Hematopoietic multipotent progenitor cell treated with erythropoietin and hydrocortisone succinate and interleukin-3 and kit ligand, for 15 days (in vitro differentiated cells): ENCODE measurements around the gene CEACAM19.
"Not testable (repeated sequence)": the region's sequence is repeated elsewhere in the genome, so short reads cannot be mapped to it uniquely, and the experiment has no call there.

Source experiments
- DNase-seq: peaks from one replicate; pipeline ENCODE4 v3.0.0-alpha.2; 2015; ENCODE audit warnings: low spot score

The CEACAM19 gene

DNA sequence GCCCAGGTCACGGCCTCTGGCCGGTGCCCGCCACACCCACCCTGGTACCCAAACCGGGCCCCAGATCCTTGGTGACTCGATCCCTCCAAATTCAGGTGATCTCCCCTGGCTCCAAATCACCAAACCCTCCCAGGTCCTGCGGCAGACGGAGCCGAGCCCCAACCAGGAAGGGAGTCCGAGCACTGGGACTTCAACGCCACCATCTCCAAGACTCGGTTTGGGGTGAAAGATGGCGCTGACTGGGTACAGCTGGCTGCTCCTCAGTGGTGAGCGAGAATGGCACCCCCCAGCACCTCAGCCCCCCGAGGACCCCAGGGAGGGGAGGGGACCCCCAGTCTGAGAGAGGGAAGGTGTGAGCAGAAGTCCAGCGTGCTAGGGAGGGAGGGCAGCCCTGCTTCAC lies 29.9 kb downstream of the CEACAM19 start:
- no peak for DNase-seq

DNA sequence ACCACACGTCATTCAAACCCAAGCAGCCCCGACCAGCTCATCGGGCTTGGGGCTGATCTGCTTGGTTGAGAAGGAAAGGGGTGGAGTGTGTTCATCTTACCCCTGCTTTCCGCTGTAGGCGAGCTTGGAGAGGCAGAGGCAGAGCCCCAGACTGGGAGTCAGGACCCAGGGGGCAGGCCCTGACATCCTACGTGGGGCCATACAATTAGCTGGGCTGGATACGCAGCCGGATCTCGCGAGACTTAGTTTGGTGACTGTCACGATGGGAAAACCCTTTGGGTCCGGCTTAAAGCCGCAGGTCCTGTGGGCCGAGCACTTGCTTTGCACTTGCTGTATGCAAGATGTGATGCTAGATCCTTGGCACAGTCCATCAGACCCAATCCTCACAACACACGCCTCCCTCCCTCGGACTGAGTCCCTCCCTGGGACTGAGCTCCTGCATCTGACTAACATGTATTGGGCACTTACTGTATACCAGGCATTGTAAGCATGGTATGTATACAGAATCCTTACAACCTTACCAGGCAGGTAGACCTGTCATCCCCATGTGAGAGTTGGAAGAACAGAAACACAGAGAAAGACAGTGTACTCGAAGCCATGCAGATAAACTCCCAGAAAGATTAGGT lies 31.4 kb downstream of the CEACAM19 start:
- DNase-seq: no peak

DNA sequence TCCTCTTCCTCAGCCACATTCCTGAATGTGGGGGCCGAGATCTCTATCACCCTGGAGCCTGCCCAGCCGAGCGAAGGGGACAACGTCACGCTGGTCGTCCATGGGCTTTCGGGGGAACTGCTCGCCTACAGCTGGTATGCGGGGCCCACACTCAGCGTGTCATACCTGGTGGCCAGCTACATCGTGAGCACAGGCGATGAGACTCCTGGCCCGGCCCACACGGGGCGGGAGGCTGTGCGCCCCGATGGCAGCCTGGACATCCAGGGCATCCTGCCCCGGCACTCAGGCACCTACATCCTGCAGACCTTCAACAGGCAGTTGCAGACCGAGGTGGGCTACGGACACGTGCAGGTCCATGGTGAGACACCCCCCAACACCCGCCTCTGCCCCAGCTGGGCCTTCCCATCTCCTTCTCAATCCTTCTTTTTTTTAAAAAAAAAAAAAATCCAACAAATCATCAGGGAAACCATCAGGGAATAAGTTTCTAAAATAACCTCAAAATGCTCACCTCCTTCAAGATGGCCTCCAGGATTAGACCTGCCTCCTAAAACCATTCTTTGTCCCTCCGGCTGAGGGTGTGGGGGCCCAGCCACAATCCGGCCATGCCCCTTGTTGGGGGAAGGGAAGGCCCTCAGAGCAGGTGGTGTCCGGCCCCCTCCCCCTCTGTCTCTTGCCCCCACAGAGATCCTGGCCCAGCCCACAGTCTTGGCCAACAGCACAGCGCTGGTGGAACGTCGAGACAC lies 32.2 kb downstream of the CEACAM19 start:
- DNase-seq: no peak

DNA sequence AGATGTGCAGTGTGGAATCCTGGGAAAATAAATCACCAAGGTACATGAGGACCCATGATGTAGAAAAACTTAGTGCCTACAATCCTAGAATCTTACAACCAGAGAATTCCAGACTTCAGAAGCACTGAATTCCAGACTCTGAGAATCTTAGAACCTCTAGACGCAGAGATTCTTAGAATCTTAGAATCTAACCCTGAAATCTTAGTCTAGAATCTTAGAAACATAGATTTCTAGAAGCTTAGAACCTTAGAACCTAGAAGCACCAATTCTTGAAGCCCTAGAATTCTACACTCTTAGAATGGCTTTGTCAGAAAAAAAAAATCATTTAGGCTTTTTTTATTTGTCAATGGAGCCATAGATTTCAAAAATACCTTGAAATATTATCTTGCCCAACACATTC lies 33.7 kb downstream of the CEACAM19 start:
- DNase-seq: no peak

DNA sequence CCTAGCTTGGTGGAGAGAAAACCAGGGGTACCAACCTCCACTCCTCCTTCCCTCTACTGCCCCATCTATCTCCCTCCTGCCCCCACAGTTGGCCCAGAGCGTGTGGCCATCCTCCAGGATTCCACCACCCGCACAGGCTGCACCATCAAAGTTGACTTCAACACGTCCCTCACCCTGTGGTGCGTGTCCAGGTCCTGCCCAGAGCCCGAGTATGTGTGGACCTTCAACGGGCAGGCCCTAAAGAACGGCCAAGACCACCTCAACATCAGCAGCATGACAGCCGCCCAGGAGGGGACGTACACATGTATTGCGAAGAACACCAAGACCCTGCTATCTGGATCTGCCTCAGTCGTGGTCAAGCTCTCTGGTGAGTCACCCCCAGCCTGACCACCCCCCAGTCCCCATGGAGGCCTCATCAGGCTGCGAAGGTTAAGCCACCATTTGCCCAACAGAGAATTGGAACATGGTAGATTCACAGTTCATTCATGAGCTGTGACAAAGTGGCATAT lies 34.3 kb downstream of the CEACAM19 start:
- no peak for DNase-seq

DNA sequence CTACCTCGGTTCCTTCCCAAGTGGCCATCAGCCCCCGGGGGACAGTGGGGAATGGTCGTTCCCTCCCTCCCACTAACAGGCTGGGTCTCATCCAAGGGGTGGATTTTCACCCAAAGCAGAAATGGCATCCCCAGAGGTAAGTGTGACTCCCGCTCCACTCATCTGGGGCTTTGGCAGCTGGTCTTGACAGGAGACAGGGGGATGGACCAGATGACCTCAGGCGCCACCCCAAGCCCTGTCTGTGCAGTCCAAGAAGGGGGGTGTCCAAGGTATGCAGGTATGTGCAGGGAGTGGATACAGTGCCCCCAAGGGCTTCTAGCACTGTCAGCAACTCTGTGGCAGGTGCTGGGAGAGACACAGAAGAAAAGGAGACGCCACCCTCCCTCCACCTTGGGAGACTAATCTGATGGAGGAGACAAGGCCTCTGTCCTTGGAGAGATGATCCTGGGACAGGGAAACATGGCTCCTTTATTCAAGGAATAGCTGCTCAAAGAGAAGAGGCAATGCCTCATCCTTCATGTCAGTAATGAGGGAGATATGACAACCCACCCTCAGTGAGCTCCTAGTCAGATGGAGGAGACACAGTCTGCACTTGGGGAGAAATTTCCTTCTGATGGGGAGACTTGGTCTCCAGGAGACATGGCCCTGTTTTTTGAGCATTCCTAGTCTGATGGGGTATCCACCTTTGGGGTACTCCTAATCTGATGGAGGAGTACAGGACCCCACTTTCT lies 35.4 kb downstream of the CEACAM19 start:
- DNase-seq: no peak

DNA sequence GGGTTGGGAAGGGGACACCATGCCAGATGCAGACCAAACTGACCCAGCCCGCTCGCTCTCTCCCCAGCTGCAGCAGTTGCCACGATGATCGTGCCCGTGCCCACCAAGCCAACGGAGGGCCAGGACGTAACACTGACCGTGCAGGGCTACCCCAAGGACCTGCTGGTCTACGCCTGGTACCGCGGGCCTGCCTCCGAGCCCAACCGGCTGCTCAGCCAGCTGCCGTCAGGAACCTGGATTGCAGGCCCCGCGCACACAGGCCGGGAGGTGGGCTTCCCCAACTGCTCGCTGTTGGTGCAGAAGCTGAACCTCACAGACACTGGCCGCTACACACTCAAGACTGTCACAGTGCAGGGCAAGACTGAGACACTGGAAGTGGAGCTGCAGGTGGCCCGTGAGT lies 36.5 kb downstream of the CEACAM19 start:
- no peak for DNase-seq

DNA sequence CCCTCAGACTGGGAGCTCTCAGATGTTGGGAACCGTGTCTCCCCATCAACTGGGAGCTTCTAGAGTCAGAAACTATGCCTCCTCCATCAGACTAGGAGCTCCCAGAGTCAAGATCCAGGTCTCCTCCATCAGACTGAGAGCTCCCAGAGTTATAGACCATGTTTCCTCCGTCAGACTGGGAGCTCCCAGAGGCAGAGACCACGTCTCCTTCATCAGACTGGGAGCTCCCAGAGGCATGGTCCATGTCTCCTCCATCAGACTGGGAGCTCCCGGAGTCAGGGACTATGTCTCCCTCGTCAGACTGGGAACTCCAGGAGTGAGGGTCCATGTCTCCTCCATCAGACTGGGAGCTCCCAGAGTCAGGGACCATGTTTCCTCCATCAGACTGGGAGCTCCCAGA lies 37.7 kb downstream of the CEACAM19 start:
- DNase-seq: no peak

DNA sequence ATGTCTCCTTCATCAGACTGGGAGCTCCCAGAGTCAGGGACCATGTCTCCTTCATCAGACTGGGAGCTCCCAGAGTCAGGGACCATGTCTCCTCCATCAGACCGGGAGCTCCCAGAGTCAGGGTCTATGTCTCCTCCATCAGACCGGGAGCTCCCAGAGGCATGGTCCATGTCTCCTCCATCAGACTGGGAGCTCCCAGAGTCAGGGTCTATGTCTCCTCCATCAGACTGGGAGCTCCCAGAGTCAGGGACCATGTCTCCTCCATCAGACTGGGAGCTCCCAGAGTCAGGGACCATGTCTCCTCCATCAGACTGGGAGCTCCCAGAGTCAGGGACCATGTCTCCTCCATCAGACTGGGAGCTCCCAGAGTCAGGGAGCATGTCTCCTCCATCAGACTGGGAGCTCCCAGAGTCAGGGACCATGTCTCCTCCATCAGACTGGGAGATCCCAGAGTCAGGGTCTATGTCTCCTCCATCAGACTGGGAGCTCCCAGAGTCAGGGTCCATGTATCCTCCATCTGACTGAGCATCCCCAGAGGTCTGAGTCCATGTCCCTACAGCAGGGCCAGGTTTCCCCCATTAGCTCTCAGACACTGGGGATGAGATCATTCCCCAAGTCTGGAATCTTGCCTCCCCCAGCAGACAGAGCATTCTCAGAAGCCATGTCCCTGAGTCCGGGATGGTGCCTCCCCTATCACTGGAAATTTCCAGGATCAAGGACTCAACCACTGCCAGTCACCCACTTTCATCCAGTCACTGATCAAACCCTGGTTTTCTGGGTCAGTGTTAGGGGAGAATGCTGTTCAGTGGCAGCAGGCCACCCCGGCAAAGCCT lies 38.4 kb downstream of the CEACAM19 start:
- not testable (repeated sequence) for DNase-seq

DNA sequence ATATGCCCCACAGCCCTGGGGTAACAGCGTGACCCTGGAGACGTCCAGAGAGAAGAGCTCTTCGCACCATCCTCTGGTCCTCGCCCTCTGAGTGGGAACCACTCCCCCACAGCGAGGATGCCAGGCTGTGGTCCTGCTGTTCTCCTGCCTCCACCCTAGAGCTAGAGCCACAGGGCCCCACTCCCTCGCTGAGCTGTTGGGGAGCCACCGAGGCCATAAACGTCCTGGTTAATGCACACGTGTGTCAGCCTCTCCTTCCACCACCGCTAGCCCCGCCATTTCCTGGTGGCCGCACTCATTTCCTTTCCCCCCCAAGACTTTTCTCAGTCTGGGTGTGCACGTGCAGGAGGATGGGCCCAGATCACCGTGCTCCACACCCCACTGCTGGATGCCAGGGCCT lies 39.2 kb downstream of the CEACAM19 start:
- no peak for DNase-seq

DNA sequence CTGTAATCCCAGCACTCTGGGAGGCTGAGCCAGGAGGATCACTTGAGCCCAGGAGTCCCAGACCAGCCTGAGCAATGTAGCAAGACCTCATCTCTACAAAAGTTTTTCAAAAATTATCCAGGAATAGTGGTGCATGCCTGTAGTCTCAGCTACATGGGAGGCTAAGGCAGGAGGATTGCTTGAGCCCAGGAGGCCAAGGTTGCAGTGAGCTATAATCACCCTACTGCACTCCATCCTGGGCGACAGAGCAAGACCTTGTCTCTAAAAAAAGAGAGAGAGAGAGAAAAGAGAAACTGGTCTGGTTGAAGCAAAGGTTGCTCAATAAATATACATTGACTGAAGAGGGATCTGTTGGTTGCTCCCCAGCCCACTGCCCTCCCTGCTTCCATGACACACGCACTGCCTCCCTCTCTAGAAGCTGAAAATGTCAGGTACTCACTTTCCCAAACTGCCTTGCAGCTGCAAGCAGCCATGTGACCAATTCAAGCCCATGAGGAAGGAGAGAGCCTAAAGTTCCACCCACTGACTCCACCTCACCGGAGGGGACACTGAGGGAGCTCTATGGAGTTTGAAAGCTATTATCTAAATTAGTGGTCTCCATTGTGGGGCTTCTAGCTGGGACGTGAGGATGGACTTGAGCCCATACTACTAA lies 41.7 kb downstream of the CEACAM19 start:
- no peak for DNase-seq

DNA sequence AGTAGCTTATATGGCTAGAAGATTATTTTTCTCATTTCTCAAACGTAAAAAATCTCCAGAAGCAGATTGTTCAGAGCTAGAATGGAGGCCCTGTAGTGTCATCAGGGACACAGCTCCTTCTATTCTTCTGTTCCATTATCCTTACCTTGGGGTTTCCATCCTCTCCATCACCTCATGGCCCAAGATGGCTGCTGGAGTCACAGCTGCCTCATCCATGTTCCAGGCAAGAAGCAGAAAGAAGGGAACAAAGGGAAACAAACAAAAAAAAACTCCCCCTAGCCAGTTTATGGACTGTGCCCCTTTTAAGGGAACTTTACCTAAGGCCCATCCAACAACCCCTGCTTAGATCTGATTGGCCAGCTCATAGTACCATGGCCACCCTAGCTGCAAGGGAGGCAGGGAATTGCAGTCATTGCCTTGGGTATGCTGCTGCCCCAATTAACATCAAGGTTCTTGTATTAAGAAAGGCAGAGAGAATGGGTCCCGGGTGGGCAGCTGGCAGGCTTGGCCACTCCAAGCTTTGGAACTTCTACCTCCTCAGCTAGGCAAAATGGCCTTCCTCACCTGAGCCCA lies 43.4 kb downstream of the CEACAM19 start:
- DNase-seq: no peak

DNA sequence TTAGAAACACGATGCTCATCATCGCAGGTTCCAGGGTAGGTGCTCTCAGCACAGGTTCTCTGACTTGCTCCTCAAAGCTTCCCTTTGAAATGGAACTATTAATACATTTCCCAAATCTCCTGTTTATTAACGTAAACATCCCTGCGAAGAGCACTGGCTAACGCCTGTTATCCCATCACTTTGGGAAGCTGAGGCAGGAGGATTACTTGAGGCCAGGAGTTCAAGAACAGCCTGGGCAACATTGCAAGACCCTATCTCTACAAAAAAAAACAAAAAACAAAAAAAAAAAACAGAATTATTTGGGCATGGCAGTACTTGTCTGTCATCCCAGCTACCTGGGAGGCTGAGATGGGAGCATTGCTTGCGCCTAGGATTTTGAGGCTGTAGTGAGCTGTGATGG lies 46.3 kb downstream of the CEACAM19 start:
- no peak for DNase-seq

DNA sequence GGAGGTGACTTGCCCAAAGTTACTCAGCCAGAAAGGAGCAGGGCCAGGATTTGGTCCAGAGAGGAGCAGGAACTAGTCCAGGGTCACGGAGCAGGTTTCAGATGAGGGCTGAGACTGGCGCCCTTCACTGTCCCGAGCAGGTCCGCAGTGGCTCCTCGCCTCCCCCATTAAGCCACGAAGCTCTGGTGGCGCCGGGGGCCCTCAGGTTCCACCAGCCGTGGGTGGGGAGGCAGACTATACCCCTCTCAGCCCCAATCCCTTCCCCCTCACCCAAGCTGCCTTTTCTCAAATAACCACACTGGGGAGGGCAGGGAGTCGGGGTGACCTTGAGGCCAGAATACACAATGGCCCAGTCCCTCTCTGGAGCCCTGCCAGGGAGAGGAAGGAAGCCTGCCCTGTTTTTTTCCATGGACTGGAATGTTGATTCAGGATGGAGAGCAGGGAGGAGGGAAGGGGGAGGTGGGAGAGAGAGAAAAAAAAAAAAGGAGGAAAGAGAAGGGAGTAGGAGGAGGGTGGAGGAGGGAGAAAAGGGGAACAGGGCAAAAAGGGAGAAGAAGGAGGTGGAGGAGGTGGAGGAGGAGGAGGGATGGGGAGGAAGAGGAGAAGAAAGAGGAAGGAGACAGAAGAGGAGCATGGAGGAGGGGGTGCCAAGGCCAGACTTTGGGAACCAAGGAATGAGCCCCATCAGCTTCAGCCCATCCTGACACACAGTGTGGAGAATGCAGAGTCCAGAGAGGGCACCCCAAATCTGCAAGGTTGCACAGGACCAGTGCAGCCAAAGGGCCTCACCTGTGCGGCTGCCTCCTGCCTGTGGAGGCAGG lies 47.4 kb downstream of the CEACAM19 start:
- no peak for DNase-seq

DNA sequence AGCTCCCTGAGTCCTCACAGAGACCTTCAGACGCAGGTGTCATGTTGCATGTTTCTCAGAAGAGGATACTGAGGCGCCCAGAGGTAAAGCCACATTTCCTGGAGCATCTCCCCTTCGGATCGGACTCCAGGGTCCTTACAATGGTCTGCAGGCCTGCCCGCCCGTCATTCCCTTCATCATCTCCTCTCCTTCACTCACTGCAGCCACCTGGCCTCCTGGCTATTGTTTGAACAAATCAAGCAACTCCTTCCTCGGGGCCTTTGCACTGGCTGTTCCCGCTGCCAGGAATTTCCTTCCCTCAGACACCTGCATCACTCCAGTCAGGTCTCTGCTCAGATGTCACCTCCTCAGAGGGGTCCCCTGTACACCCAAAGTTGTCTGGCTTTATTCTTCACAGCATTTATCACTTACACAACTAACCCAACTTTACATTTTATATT lies 48.0 kb downstream of the CEACAM19 start:
- no peak for DNase-seq

DNA sequence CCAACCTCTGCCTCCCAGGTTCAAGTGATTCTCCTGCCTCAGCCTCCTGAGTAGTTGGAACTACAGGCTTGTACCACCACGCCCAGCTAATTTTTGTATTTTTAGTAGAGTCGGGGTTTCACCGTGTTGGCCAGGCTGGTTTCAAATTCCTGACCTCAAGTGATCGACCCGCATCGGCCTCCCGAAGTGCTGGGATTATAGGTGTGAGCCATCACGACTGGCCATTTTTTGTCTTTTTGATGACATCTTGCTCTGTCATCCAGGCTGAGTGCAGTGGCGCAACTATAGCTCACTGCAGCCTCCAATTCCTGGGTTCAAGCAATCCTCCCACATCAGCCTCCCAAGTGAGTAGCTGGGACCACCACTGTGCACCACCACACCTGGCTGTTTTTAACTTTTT lies 49.1 kb downstream of the CEACAM19 start:
- DNase-seq: not testable (repeated sequence)

DNA sequence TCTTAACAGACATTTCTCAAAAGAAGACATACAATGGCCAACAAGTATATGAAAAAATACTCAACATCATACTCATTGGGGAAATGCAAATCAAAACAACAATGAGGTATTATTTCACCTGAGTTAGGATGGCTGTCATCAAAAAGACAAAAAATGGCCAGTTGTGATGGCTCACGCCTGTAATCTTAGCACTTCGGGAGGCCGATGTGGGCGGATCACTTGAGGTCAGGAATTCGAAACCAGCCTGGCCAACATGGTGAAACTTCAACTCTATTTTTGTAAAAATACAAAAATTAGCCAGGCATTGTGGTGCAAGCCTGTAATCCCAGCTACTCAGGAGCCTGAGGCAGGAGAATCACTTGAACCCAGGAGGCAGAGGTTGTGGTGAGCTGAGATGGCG lies 49.7 kb downstream of the CEACAM19 start:
- no peak for DNase-seq

DNA sequence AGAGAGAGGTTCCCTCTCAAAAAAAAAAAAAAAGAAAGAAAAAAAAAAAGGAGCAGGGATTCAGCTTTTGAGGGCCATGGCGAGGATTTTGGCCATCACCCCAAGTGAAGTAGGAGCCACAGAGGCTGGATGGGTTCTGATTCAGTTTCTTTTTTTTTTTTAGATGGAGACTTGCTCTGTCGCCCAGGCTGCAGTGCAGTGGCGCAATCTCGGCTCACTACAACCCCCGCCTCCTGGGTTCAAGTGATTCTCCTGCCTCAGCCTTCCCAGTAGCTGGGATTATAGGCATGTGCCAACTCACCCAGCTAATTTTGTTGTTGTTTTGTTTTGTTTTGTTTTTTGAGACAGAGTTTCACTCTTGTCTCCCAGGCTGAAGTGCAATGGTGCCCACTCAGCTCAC lies 50.1 kb downstream of the CEACAM19 start:
- DNase-seq: not testable (repeated sequence)

DNA sequence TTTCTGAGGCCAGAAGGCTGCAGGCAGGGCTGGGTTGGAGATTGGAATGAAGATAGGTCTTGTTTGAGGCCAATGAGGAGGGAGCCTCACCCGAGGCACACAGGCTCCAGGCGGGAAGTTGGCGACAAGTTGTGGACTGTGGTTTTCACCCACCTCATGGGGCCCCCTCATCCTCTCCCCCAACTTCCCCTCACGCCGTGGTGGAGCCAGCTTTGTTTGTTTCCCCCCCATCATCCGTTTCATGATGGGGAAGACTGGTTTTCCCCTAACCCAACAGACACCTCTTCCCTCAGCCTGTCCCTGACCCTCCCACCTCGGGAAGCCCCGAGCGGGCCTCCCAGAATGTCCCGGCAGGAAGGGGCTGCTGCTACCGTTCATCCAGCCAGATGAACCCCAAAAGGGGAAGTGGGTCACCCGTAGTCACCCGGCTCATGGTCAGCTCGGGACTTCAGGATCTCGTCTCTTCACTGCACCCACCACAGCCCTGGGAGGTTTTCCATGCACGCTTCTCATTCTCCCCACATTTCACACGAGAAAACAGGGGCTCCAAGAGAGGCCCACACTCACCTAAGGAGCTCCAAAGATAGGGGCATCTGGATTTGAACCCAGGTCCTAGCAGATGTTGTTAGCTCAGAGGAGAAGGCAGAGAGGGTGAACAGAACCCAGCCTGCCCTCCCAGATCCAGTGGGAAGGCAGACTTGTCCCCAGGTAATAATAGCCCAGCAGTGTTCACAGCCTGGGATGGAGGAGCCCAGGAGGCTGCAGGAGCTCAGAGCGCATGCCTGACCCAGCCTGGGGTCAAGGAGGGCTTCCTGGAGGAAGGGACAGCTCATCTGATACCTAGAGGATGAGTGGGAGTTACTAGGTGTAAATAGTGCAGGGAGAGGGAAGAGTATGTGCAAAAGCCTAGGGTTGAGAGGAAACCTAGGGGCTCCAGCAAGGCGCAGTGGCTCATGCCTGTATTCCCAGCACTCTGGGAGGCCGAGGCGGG lies 51.1 kb downstream of the CEACAM19 start:
- no peak for DNase-seq
